H1 (cell line): ENCODE measurements around the gene SPRYD3. TPM values are rescaled to one million over a fixed set of nuclear protein-coding genes. Genes with fewer than 3 reads are reported as not detected.

ENCODE experiments used
- CTCF ChIA-PET: fragments of 300-600 bp; sonication (Branson Sonifier 250); formaldehyde crosslinking; loops from one replicate; lab custom pipeline; 2021; ENCODE audit not compliant: partially characterized antibody; lab: Charles Lee
- POLR2A ChIA-PET: fragments of 300-600 bp; sonication (Branson Sonifier 250); formaldehyde crosslinking; loops from one replicate; lab custom pipeline; 2021; ENCODE audit warnings: inconsistent platforms; ENCODE audit not compliant: partially characterized antibody; lab: Charles Lee
- DNase-seq, 2 experiments: peaks; one replicate each; pipeline versions ENCODE4 v3.0.0 to v3.0.0-alpha.2; 2010 to 2022; ENCODE audit warnings: low spot score in 2 of 2, low read depth in 1 of 2, mixed read lengths in 1 of 2
- FAIRE-seq: peaks from 2 replicates; lab custom pipeline; 2011; peaks lifted over from hg19 to GRCh38; lab: Jason Lieb, UNC
- H2AFZ ChIP-seq: 2 replicates; pipeline ENCODE4 v1.8.1; 2012; ENCODE audit warnings: low read length, inconsistent platforms
- H2AK5ac ChIP-seq: 2 replicates; pipeline ENCODE4 v1.6.1; 2013; ENCODE audit warnings: low read depth, low read length
- H2BK120ac ChIP-seq: replicated peaks from 2 replicates; pipeline ENCODE3; 2013; ENCODE audit warnings: low read depth, low read length, inconsistent platforms
- H2BK12ac ChIP-seq: 2 replicates; pipeline ENCODE4 v1.6.1; 2013; ENCODE audit warnings: low read depth, low read length
- H2BK15ac ChIP-seq: 2 replicates; pipeline ENCODE4 v1.6.1; 2013; ENCODE audit warnings: low read length
- H2BK20ac ChIP-seq: 2 replicates; pipeline ENCODE4 v1.6.1; 2013; ENCODE audit warnings: low read length
- H2BK5ac ChIP-seq: 2 replicates; pipeline ENCODE4 v1.6.1; 2013; ENCODE audit warnings: low read depth, low read length
- H3K14ac ChIP-seq: 2 replicates; pipeline ENCODE4 v1.6.1; 2013; ENCODE audit warnings: inconsistent platforms; ENCODE audit not compliant: insufficient read length
- H3K18ac ChIP-seq: 2 replicates; pipeline ENCODE4 v1.6.1; 2013; ENCODE audit warnings: low read length; ENCODE audit errors: extremely low read depth
- H3K23ac ChIP-seq: 2 replicates; pipeline ENCODE4 v1.6.1; 2013; ENCODE audit warnings: inconsistent platforms; ENCODE audit not compliant: insufficient read length
- H3K23me2 ChIP-seq: 2 replicates; pipeline ENCODE4 v1.6.1; 2013; ENCODE audit warnings: low read depth, low read length
- H3K27ac ChIP-seq: 2 replicates; pipeline ENCODE4 v1.6.1; 2011; ENCODE audit warnings: low read depth, low read length, inconsistent platforms
- H3K27me3 ChIP-seq, 4 experiments: replicated peaks in 1 of 4; 1 replicate in 1 of 4; 2 replicates in 3 of 4; pipeline versions ENCODE4 v1.6.1 to v1.8.1; 2011 to 2013; ENCODE audit warnings: low read length in 3 of 4, mild to moderate bottlenecking in 3 of 4, inconsistent platforms in 2 of 4, mixed read lengths in 2 of 4, moderate library complexity in 1 of 4; ENCODE audit not compliant: control insufficient read depth in 3 of 4, insufficient read depth in 3 of 4; ENCODE audit errors: extremely low read depth in 1 of 4
- H3K36me3 ChIP-seq, 4 experiments: 2 replicates each; pipeline versions ENCODE4 v1.6.1 to v1.8.1; 2011 to 2013; ENCODE audit warnings: mild to moderate bottlenecking in 4 of 4, low read length in 3 of 4, moderate library complexity in 2 of 4, control low read depth in 1 of 4, inconsistent platforms in 1 of 4; ENCODE audit not compliant: insufficient read depth in 4 of 4, control insufficient read depth in 2 of 4
- H3K4ac ChIP-seq: replicated peaks from 2 replicates; pipeline ENCODE3; 2013; ENCODE audit warnings: low read length, low read depth, mixed read lengths, inconsistent platforms; ENCODE audit not compliant: insufficient read length
- H3K4me1 ChIP-seq, 4 experiments: replicated peaks in 1 of 4; 1 replicate in 1 of 4; 2 replicates in 3 of 4; pipeline versions ENCODE4 v1.6.1 to v1.8.1; 2011 to 2013; ENCODE audit warnings: low read length in 3 of 4, inconsistent platforms in 2 of 4, mixed read lengths in 1 of 4; ENCODE audit not compliant: insufficient read depth in 4 of 4, control insufficient read depth in 3 of 4
- H3K4me2 ChIP-seq, 2 experiments: 2 replicates each; pipeline versions ENCODE4 v1.6.1 to v1.8.1; 2011 to 2013; ENCODE audit warnings: low read depth in 2 of 2, low read length in 2 of 2, control low read depth in 1 of 2, inconsistent platforms in 1 of 2, mild to moderate bottlenecking in 1 of 2; ENCODE audit not compliant: insufficient read depth in 1 of 2
- H3K4me3 ChIP-seq, 4 experiments: fragments of 200-600, 300-600 bp in 1 of 4; sonication (generic), shearing (Covaris generic), sonication (Bioruptor Twin) in 1 of 4; 2 replicates each; pipeline versions ENCODE4 v1.5.1 to v1.8.1; 2011 to 2016; ENCODE audit warnings: low read length in 4 of 4, low read depth in 3 of 4, control low read depth in 2 of 4, inconsistent platforms in 2 of 4, mild to moderate bottlenecking in 2 of 4, mixed read lengths in 1 of 4, moderate library complexity in 1 of 4; ENCODE audit not compliant: insufficient read depth in 2 of 4; ENCODE audit errors: extremely low read depth in 1 of 4
- H3K56ac ChIP-seq: replicated peaks from 2 replicates; pipeline ENCODE3; 2013; ENCODE audit warnings: low read depth, mild to moderate bottlenecking, mixed read lengths, low read length, inconsistent platforms; ENCODE audit not compliant: insufficient read length
- H3K79me1 ChIP-seq: 2 replicates; pipeline ENCODE4 v1.6.1; 2013; ENCODE audit warnings: low read depth, low read length, control low read depth
- H3K79me2 ChIP-seq, 2 experiments: 2 replicates each; pipeline versions ENCODE4 v1.6.1 to v1.8.1; 2012 to 2013; ENCODE audit warnings: low read length in 2 of 2, mild to moderate bottlenecking in 2 of 2, inconsistent platforms in 1 of 2; ENCODE audit not compliant: insufficient read depth in 2 of 2, control insufficient read depth in 1 of 2
- H3K9ac ChIP-seq, 4 experiments: replicated peaks in 1 of 4; 1 replicate in 1 of 4; 2 replicates in 3 of 4; pipeline versions ENCODE4 v1.6.1 to v1.8.1; 2011 to 2013; ENCODE audit warnings: low read depth in 3 of 4, low read length in 3 of 4, control low read depth in 2 of 4, mild to moderate bottlenecking in 2 of 4, moderate library complexity in 2 of 4, inconsistent platforms in 1 of 4; ENCODE audit errors: extremely low read depth in 1 of 4
- H3K9me3 ChIP-seq, 2 experiments: 2 replicates each; pipeline versions ENCODE4 v1.6.1 to v1.8.1; 2012 to 2013; ENCODE audit warnings: mild to moderate bottlenecking in 2 of 2, moderate library complexity in 2 of 2, control low read depth in 1 of 2, inconsistent platforms in 1 of 2, low read depth in 1 of 2, low read length in 1 of 2, mixed read lengths in 1 of 2; ENCODE audit not compliant: insufficient read depth in 2 of 2
- H4K20me1 ChIP-seq, 2 experiments: replicated peaks in 1 of 2; 2 replicates each; pipeline versions ENCODE3 to v1.8.1; 2011 to 2013; ENCODE audit warnings: inconsistent platforms in 2 of 2, low read length in 2 of 2, mild to moderate bottlenecking in 1 of 2; ENCODE audit not compliant: insufficient read depth in 2 of 2, control insufficient read depth in 1 of 2
- H4K5ac ChIP-seq: 2 replicates; pipeline ENCODE4 v1.6.1; 2013; ENCODE audit warnings: low read length, low read depth, mixed read lengths, inconsistent platforms; ENCODE audit not compliant: insufficient read length
- H4K8ac ChIP-seq: 2 replicates; pipeline ENCODE4 v1.8.0; 2013; ENCODE audit warnings: mild to moderate bottlenecking, moderate library complexity, low read length, inconsistent platforms; ENCODE audit not compliant: insufficient read depth; ENCODE audit errors: extremely low read depth
- H4K91ac ChIP-seq: replicated peaks from 2 replicates; pipeline ENCODE3; 2013; ENCODE audit warnings: low read length, mixed read lengths, inconsistent platforms; ENCODE audit not compliant: insufficient read length
- HDAC6 ChIP-seq: IDR thresholded peaks from one replicate; pipeline ENCODE4 v1.7.1; 2012; ENCODE audit warnings: low read depth, mild to moderate bottlenecking, inconsistent platforms, low read length, moderate library complexity
- JUN ChIP-seq: IDR thresholded peaks from 2 replicates; pipeline ENCODE4 v1.6.1; 2011; ENCODE audit warnings: low read depth, mild to moderate bottlenecking, improper control_type of control experiment, low read length
- RAD21 ChIP-seq, 2 experiments: IDR thresholded peaks in 1 of 2; conservative IDR thresholded peaks in 1 of 2; 2 replicates each; pipeline ENCODE4 v1.6.1; 2011; ENCODE audit warnings: low read depth in 2 of 2, low read length in 2 of 2, improper control_type of control experiment in 1 of 2, inconsistent platforms in 1 of 2, mild to moderate bottlenecking in 1 of 2, moderate library complexity in 1 of 2
- SP2 ChIP-seq: IDR thresholded peaks from 2 replicates; pipeline ENCODE4 v1.6.1; 2012; ENCODE audit warnings: mild to moderate bottlenecking, low read length, inconsistent platforms
- SRF ChIP-seq: IDR thresholded peaks from 2 replicates; pipeline ENCODE4 v1.6.1; 2011; ENCODE audit warnings: mild to moderate bottlenecking, low read depth, low read length, moderate library complexity
- TAF7 ChIP-seq: optimal IDR thresholded peaks from 2 replicates; pipeline ENCODE3; 2011; ENCODE audit warnings: low read depth, mild to moderate bottlenecking, inconsistent platforms, low read length, moderate library complexity, borderline replicate concordance
- WGBS, 2 experiments: shearing (Covaris generic) in 1 of 2; methylation state at CpG; one replicate each; pipeline versions ENCODE4 v1.1.6 to v1.1.7; 2013 to 2015; ENCODE audit warnings: low lambda C conversion rate in 2 of 2, mixed read lengths in 2 of 2, inconsistent platforms in 1 of 2, low coverage in 1 of 2, missing lambda C conversion rate in 1 of 2; ENCODE audit not compliant: insufficient replicate concordance in 2 of 2, insufficient coverage in 1 of 2, insufficient read length in 1 of 2; ENCODE audit errors: extremely low coverage in 1 of 2, missing lambda C conversion rate in 1 of 2; 5-methylcytosine and 5-hydroxymethylcytosine counted together
- polyA plus RNA-seq, 7 experiments: library from polyadenylated mRNA; depleted of rRNA in 3 of 7; stranded (reverse) in 5 of 7; unstranded in 2 of 7; fragments of >200 nt in 5 of 7; fragments of 200-250 nt in 2 of 7; gene quantifications; 1 replicate in 5 of 7; 2 replicates in 1 of 7; 4 replicates in 1 of 7; pipeline versions ENCODE4 v1.2.1 to v1.2.3, GENCODE V29; 2011 to 2013; ENCODE audit warnings: missing spikeins in 2 of 7, mixed read lengths in 2 of 7
- total RNA-seq: library from RNA; stranded (reverse); fragmentation: NEBNext Ultra II Directional; extraction: Animal tissue kit (Norgen Biotek cat#: 25700); gene quantifications from 2 replicates; pipeline ENCODE4 v1.2.1, GENCODE V29; 2021
- TF ChIP-seq, protein P1 (sequence below), 3 experiments: IDR thresholded peaks; 1 replicate in 2 of 3; 2 replicates in 1 of 3; pipeline versions ENCODE4 v1.5.1 to v1.6.1; 2011; ENCODE audit warnings: low read length in 3 of 3, mild to moderate bottlenecking in 3 of 3, inconsistent platforms in 2 of 3, low read depth in 1 of 3, moderate library complexity in 1 of 3; ENCODE audit not compliant: insufficient read depth in 1 of 3; ENCODE audit errors: control extremely low read depth in 1 of 3
- TF ChIP-seq, protein P2 (sequence below): IDR thresholded peaks from 2 replicates; pipeline ENCODE4 v1.6.1; 2011; ENCODE audit warnings: low read length, improper control_type of control experiment

The SPRYD3 gene
- total and polyA plus RNA-seq, 2 of the 8 experiments (the other 6 are each of a cell fraction or from before 2014, with no cell fraction given) = 6.8 to 8.0 TPM

DNA sequence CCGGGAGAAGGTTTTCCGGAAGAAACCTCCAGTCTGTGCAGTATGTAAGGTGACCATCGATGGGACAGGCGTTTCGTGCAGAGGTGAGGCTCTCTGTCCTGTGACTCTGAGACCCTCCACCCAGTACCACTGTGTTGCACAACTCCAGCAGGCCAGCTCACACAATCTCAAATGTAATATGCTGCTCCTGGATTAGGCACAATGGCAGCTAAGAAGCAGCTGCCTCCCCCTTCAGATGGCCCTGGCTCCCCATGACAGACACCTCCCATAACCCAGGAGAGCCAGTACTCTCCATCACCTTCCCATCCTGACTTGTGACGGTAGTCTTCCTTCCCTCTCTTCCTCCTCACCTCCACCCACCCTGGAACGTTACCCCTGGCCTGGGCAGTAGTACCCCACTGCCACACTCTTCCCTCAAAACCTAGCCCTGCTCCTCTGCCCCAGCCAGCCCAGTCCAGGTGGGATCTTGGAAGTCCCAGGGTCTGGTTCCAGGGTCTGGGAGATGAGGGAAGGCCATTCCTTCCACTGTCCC is 27.2 kb downstream of the SPRYD3 start:
- DNase-seq (no peak), FAIRE-seq (no peak)
- Histone ChIP-seq H2BK5ac (no peak overlapping the region), H4K20me1 (peaks cover 12 to 21% of the 10 kb centered on the region in 2 experiments), H3K36me3 (peaks cover 0 to 5% (median 0%) of the 10 kb centered on the region in 4 experiments; a peak in 1 of 8 replicates), H4K5ac (no peak overlapping the region), H2BK12ac (peak overlapping the region; percentile 33; the same call in 1 of the 2 replicates), H3K23ac (no peak overlapping the region), H3K18ac (no peak overlapping the region), H4K91ac (no peak overlapping the region), H3K79me2 (no peaks in the 10 kb centered on the region), H2BK120ac (no peak overlapping the region), H3K4me3 (no peak overlapping the region), H2BK15ac (no peak overlapping the region), H3K4me2 (no peak overlapping the region; a peak in 1 of 4 replicates), H3K79me1 (peaks cover 10% of the 10 kb centered on the region; the same call in 1 of the 2 replicates), H2AK5ac (no peak overlapping the region; the same call in 1 of the 2 replicates), H3K56ac (no peak overlapping the region), H3K23me2 (peaks cover 25% of the 10 kb centered on the region), H4K8ac (no peak overlapping the region; the same call in 1 of the 2 replicates), H3K14ac (no peak overlapping the region), H3K9me3 (no peaks in the 10 kb centered on the region), H3K4ac (no peak overlapping the region), H3K9ac (no peak overlapping the region), H3K27me3 (peaks cover 0 to 6% (median 1%) of the 10 kb centered on the region in 4 experiments; a peak in 4 of 7 replicates), H2BK20ac (0 out of 2 replicates have a peak overlapping the region, but pooled peaks have one; percentile 27), H2AFZ (no peak overlapping the region), H3K27ac (no peak overlapping the region), H3K4me1 (peaks cover 18 to 48% (median 38%) of the 10 kb centered on the region in 4 experiments)
- ChIA-PET CTCF (interaction anchor here (0.8 to 15.7 kb wide), 8 partner anchors 11 to 167 kb away, joined by 3 to 258 read pairs (median 4); partner anchors contain the start of genes IGFBP6, SOAT2 and SPRYD3), POLR2A (interaction anchor here (0.6 to 35.6 kb wide), 3 partner anchors 14 to 40 kb away, joined by 3 to 711 read pairs (median 3); partner anchors contain the start of gene EIF4B)
- WGBS, 2 experiments = 87% methylated on average over 7 of the region's 7 CpGs; no CpG with 5 or more reads in 1 of the 2 experiments
- TF ChIP-seq TAF7 = no peak
- no peak for TF ChIP-seq SRF
- no peak for TF ChIP-seq JUN
- no peak for TF ChIP-seq SP2
- no peak for TF ChIP-seq RAD21 (IDR thresholded peaks at IDR 0.05 in 1 of 2, conservative IDR thresholded peaks at IDR 0.05 in 1 of 2; ENCODE audit: low read depth in 2 of 2, low read length in 2 of 2)
- TF ChIP-seq HDAC6 = no peak
- TF ChIP-seq, protein P1, sequence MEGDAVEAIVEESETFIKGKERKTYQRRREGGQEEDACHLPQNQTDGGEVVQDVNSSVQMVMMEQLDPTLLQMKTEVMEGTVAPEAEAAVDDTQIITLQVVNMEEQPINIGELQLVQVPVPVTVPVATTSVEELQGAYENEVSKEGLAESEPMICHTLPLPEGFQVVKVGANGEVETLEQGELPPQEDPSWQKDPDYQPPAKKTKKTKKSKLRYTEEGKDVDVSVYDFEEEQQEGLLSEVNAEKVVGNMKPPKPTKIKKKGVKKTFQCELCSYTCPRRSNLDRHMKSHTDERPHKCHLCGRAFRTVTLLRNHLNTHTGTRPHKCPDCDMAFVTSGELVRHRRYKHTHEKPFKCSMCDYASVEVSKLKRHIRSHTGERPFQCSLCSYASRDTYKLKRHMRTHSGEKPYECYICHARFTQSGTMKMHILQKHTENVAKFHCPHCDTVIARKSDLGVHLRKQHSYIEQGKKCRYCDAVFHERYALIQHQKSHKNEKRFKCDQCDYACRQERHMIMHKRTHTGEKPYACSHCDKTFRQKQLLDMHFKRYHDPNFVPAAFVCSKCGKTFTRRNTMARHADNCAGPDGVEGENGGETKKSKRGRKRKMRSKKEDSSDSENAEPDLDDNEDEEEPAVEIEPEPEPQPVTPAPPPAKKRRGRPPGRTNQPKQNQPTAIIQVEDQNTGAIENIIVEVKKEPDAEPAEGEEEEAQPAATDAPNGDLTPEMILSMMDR (IDR thresholded peaks at IDR 0.05; ENCODE audit: control extremely low read depth in 1 of 3, insufficient read depth in 1 of 3, low read depth in 1 of 3, low read length in 3 of 3) = no peak
- TF ChIP-seq, protein P2, sequence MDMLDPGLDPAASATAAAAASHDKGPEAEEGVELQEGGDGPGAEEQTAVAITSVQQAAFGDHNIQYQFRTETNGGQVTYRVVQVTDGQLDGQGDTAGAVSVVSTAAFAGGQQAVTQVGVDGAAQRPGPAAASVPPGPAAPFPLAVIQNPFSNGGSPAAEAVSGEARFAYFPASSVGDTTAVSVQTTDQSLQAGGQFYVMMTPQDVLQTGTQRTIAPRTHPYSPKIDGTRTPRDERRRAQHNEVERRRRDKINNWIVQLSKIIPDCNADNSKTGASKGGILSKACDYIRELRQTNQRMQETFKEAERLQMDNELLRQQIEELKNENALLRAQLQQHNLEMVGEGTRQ = no peak
